Astrocyte (in vitro differentiated cells and primary cell): ENCODE results near the gene ZNF276.

Experiments
- EZH2 ChIP-seq: IDR thresholded peaks from 2 replicates; pipeline ENCODE4 v1.6.1; 2012; ENCODE audit warnings: mild to moderate bottlenecking, low read length, inconsistent platforms; ENCODE audit not compliant: insufficient read depth
- TF ChIP-seq, protein P1 (sequence below): IDR thresholded peaks from 2 replicates; pipeline ENCODE4 v1.5.1; 2011; ENCODE audit warnings: low read depth, mild to moderate bottlenecking, inconsistent platforms, low read length, moderate library complexity; ENCODE audit not compliant: insufficient read depth

- TF ChIP-seq, protein P1, sequence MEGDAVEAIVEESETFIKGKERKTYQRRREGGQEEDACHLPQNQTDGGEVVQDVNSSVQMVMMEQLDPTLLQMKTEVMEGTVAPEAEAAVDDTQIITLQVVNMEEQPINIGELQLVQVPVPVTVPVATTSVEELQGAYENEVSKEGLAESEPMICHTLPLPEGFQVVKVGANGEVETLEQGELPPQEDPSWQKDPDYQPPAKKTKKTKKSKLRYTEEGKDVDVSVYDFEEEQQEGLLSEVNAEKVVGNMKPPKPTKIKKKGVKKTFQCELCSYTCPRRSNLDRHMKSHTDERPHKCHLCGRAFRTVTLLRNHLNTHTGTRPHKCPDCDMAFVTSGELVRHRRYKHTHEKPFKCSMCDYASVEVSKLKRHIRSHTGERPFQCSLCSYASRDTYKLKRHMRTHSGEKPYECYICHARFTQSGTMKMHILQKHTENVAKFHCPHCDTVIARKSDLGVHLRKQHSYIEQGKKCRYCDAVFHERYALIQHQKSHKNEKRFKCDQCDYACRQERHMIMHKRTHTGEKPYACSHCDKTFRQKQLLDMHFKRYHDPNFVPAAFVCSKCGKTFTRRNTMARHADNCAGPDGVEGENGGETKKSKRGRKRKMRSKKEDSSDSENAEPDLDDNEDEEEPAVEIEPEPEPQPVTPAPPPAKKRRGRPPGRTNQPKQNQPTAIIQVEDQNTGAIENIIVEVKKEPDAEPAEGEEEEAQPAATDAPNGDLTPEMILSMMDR: no peak
- TF ChIP-seq EZH2: no peak
Measured at GRCh38 chr16:89739383-89739782, 18.0 kb downstream of the ZNF276 start.
